ENCODE measurements around the gene NLGN1. TPM values are rescaled to one million over a fixed set of nuclear protein-coding genes. Genes with fewer than 3 reads are reported as not detected.

The NLGN1 gene
- total and polyA plus RNA-seq, 11 donors, result 1.8 to 27.6 (median 15.5) TPM

GRCh38 chr3:174169736-174170135 lies 772.2 kb downstream of the NLGN1 start:
- DNase-seq (no peak), ATAC-seq (no peak)
- no peak for TF ChIP-seq CTCF (IDR thresholded peaks at IDR 0.05)
- TF ChIP-seq POLR2A (IDR thresholded peaks at IDR 0.05), result no peak
- Histone ChIP-seq H3K27ac (no peak overlapping the region), H3K27me3 (no peaks in the 10 kb centered on the region), H3K36me3 (no peaks in the 10 kb centered on the region), H3K4me3 (no peak overlapping the region), H3K4me1 (peaks cover 0 to 8% (median 0%) of the 10 kb centered on the region in 12 donors), H3K9me3 (peaks cover 0 to 46% (median 2%) of the 10 kb centered on the region in 12 donors)
- intact Hi-C loops (cut with DNase I), result no loop called here
- WGBS, 4 donors, result 73 to 86% (median 80%) methylated on average over 2 to 3 of the region's 3 CpGs

- 43 to 73% (median 62%) methylated on average over 2 of the region's 2 CpGs for WGBS, 4 donors
- H3K9me3 ChIP-seq, result peaks cover 0 to 42% (median 0%) of the 10 kb centered on the region in 12 donors
- no peak overlapping the region for H3K4me3 ChIP-seq
- DNase-seq (no peak), ATAC-seq (no peak)
- peaks cover 0 to 8% (median 0%) of the 10 kb centered on the region in 12 donors for H3K4me1 ChIP-seq
- no peaks in the 10 kb centered on the region for H3K36me3 ChIP-seq
- TF ChIP-seq POLR2A (IDR thresholded peaks at IDR 0.05) (no peak), CTCF (IDR thresholded peaks at IDR 0.05) (no peak)
- no peak overlapping the region for H3K27ac ChIP-seq
- intact Hi-C loops (cut with DNase I), result no loop called here
- H3K27me3 ChIP-seq, result no peaks in the 10 kb centered on the region
These were observed 772.7 kb downstream of the NLGN1 start for GRCh38 chr3:174170248-174170647.

- no peak for DNase-seq
- intact Hi-C loops (cut with DNase I), result no loop called here
- ATAC-seq, result no peak
- H3K9me3 ChIP-seq, result no peaks in the 10 kb centered on the region
- no peaks in the 10 kb centered on the region for H3K27me3 ChIP-seq
- H3K4me3 ChIP-seq, result no peak overlapping the region
- 76 to 86% (median 81%) methylated on average over 1 of the region's 1 CpG for WGBS, 4 donors
- peaks cover 0 to 9% (median 0%) of the 10 kb centered on the region in 12 donors for H3K4me1 ChIP-seq
- no peak overlapping the region for H3K27ac ChIP-seq
- TF ChIP-seq POLR2A (IDR thresholded peaks at IDR 0.05) (no peak), CTCF (IDR thresholded peaks at IDR 0.05) (no peak)
- H3K36me3 ChIP-seq, result no peaks in the 10 kb centered on the region
These were observed 788.9 kb downstream of the NLGN1 start for GRCh38 chr3:174186377-174186989.

GRCh38 chr3:174191380-174191779 lies 793.8 kb downstream of the NLGN1 start:
- no peaks in the 10 kb centered on the region for H3K27me3 ChIP-seq
- peaks cover 0 to 14% (median 0%) of the 10 kb centered on the region in 12 donors for H3K4me1 ChIP-seq
- H3K4me3 ChIP-seq, result peak overlapping the region in 2 of 12 donors; percentile 5 to 8
- DNase-seq (no peak), ATAC-seq (peak in 1 of 4 donors; percentile 68)
- H3K27ac ChIP-seq, result peak overlapping the region in 2 of 12 donors; percentile 25 to 37
- WGBS, 4 donors, result 19 to 28% (median 25%) methylated on average over 4 of the region's 4 CpGs
- no peaks in the 10 kb centered on the region for H3K9me3 ChIP-seq
- H3K36me3 ChIP-seq, result no peaks in the 10 kb centered on the region
- TF ChIP-seq POLR2A (IDR thresholded peaks at IDR 0.05) (no peak), CTCF (IDR thresholded peaks at IDR 0.05) (no peak)
- intact Hi-C loops (cut with DNase I), result no loop called here

Data from heart left ventricle (tissue), 16 donors.